Parietal lobe (tissue), 2 donors: Measurements from ENCODE around the gene PANK2. TPM values are rescaled to one million over a fixed set of nuclear protein-coding genes. Genes with fewer than 3 reads are reported as not detected.

ENCODE experiments used
- small RNA-seq: library from RNA; depleted of rRNA; stranded (forward); fragments of <200 nt; gene quantifications from one replicate; pipeline ENCODE3, GENCODE V24; 2014; ENCODE audit warnings: low replicate concordance
- total RNA-seq: library from RNA; depleted of rRNA; stranded (reverse); fragments of >200 nt; gene quantifications from one replicate; pipeline ENCODE4 v1.2.3, GENCODE V29; 2014

PANK2 gene
- total RNA-seq: 54.5 TPM

DNA sequence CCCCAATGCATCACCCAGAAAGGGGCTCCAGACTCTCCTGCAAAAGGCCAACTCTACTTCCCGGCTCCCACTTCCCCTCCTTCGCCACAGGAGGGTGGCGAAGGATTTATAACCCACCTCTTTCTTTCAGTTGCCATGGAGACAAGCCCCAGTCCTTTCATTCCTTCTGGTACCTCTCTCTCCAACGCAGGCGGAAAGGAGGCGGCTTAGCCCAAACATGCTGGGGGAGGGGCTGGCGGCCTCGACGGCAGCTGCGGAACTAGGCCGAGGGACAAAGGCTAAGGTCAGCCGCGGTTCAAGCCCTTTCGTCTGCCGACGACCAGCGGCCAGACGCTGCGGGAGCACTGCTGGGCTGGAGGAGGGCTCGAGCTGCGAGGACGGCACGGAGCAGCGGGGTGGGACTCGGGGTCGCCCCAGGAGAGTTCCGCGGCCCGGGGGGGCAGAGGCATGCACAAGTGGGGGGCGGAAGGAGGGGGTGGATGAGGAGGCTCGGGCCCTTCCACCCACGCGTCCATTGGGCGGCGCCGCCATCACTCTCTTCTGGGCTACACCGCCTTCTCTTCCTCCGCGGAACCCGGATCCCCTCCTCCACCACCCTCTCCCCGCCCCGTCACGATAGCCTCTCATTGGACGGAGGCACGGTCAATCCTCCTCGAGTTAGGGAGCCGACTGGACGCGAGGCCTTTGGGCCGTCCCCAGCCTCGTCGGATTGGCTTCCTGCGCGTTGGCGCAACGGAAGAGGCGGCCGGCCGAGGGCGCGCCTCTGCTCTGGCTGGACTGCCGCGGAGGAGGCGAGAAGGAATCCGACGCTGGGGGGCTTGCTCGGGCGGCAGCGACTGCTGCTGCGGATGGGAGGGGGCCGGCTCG, at the start of gene PANK2:
TSS of gene PANK2 (plus strand) at position 766 of the 867 bp plus-strand sequence.

DNA sequence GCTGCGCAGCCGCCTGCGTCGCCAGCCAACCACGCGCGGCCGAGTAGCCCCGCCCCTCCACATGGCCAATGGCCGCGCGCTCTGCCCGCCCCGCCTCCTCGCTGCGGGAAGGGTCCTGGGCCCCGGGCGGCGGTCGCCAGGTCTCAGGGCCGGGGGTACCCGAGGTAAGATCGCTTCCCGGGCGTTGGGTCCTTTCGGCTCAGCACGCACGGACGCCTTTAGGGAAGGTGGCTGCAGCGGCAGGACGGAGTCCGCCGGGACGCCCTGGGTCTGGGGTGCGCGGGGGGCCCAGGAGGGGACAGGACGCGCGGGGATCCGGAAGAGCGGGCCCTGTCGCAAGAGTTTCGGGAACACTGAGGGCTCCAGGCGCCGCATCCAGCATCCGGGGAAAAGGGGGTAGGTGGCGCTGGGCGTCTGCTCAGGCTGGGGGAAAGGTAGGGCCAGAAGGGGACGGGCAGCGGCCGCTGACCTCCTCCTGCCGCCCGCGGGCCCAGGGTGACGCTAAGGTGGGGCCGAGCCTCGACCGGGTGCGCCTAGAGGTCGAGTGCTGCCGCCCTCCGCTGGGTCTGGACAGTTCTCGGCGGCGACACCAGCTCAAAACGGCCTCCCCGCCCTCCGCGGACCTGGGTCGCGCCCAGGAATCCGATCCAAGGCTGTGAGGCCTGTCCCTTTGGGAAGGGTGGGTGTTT, 42.3 kb upstream of the PANK2 start, which contains the start of gene MAVS:
TSS of gene MAVS (plus strand) at position 95 of the 689 bp plus-strand sequence. CDS start 7,791 bp downstream, outside the sequence.

Small RNAs within 50 kb of the gene (small RNA-seq; reads per million reads assigned to genes)
- 8.8 reads per million, percentile 90 among the genes with 10 or more reads in this experiment for gene MIR103A2

Other genes with a start within 250 kb of the PANK2 start
- gene GFRA4, start 226.0 kb upstream of the PANK2 start, total RNA-seq: not detected
- gene ADAM33, start 207.4 kb upstream of the PANK2 start, total RNA-seq: 3.8 TPM
- gene SIGLEC1, start 176.8 kb upstream of the PANK2 start, total RNA-seq: not detected
- 3.4 TPM for gene HSPA12B, start 156.7 kb upstream of the PANK2 start, total RNA-seq
- 16.9 TPM for gene ADISSP, start 121.6 kb upstream of the PANK2 start, total RNA-seq
- gene SPEF1, start 107.9 kb upstream of the PANK2 start, total RNA-seq: 0.31 TPM
- 50.7 TPM for gene CENPB, start 102.6 kb upstream of the PANK2 start, total RNA-seq
- 6.6 TPM for gene CDC25B, start 93.1 kb upstream of the PANK2 start, total RNA-seq
- gene AP5S1, start 68.8 kb upstream of the PANK2 start, total RNA-seq: 8.5 TPM
- 15.0 TPM for gene MAVS, start 42.6 kb upstream of the PANK2 start, total RNA-seq
- 35.7 TPM for gene RNF24, start 126.2 kb downstream of the PANK2 start, total RNA-seq